GM23338 (cell line): Measurements from ENCODE around the gene IFNG-AS1. TPM values are rescaled to one million over a fixed set of nuclear protein-coding genes. Genes with fewer than 3 reads are reported as not detected.

Experiments
- ATAC-seq: fragments of 200-7000 bp; cut with Tn5 transposase; 3 replicates; pipeline ENCODE4 v1.9.1; 2020
- DNase-seq: peaks from one replicate; pipeline ENCODE4 v3.0.0-alpha.2; 2015; ENCODE audit warnings: low spot score
- H2AFZ ChIP-seq: fragments of 200-600 bp; sonication (generic); 2 replicates; pipeline ENCODE4 v1.8.0; 2016; ENCODE audit warnings: antibody characterized with exemption, mild to moderate bottlenecking, moderate library complexity
- H3F3A ChIP-seq: fragments of 200-600 bp; sonication (generic); replicated peaks from 2 replicates; pipeline ENCODE4 v1.8.0; 2017; ENCODE audit warnings: antibody characterized with exemption, mixed run types, low read depth
- H3K27ac ChIP-seq: fragments of 200-600 bp; sonication (generic); 2 replicates; pipeline ENCODE4 v1.6.1; 2016; ENCODE audit warnings: low read depth
- H3K27me3 ChIP-seq: fragments of 200-600 bp; sonication (generic); 2 replicates; pipeline ENCODE4 v1.8.0; 2016; ENCODE audit warnings: mild to moderate bottlenecking, mixed run types, moderate library complexity; ENCODE audit not compliant: insufficient read depth
- H3K36me3 ChIP-seq: fragments of 200-600 bp; sonication (generic); 2 replicates; pipeline ENCODE4 v1.8.0; 2016; ENCODE audit warnings: mild to moderate bottlenecking; ENCODE audit not compliant: insufficient read depth
- H3K4me1 ChIP-seq: fragments of 200-600 bp; sonication (generic); 2 replicates; pipeline ENCODE4 v1.8.0; 2016; ENCODE audit warnings: mild to moderate bottlenecking, moderate library complexity; ENCODE audit not compliant: insufficient read depth
- H3K4me2 ChIP-seq: fragments of 200-600 bp; sonication (generic); 2 replicates; pipeline ENCODE4 v1.7.1; 2017; ENCODE audit warnings: mixed run types
- H3K4me3 ChIP-seq: fragments of 200-600 bp; sonication (generic); 2 replicates; pipeline ENCODE4 v1.6.1; 2016; ENCODE audit warnings: mixed run types
- H3K79me2 ChIP-seq: fragments of 200-600 bp; sonication (generic); replicated peaks from 2 replicates; pipeline ENCODE4 v1.8.0; 2017; ENCODE audit warnings: mild to moderate bottlenecking; ENCODE audit not compliant: insufficient read depth
- H3K9me2 ChIP-seq: fragments of 200-600 bp; sonication (generic); 2 replicates; pipeline ENCODE4 v1.8.0; 2017; ENCODE audit not compliant: insufficient read depth
- H4K20me1 ChIP-seq: fragments of 200-600 bp; sonication (generic); replicated peaks from 2 replicates; pipeline ENCODE4 v1.8.0; 2017; ENCODE audit warnings: mild to moderate bottlenecking; ENCODE audit not compliant: insufficient read depth
- H3K27ac Mint-ChIP-seq: 2 replicates; pipeline ENCODE4 v1.8.0; 2020; ENCODE audit warnings: inconsistent platforms, mild to moderate bottlenecking, moderate library complexity, mixed read lengths
- H3K27me3 Mint-ChIP-seq: 3 replicates; pipeline ENCODE4 v1.8.0; 2022; ENCODE audit warnings: low read depth, mild to moderate bottlenecking, moderate library complexity, mixed read lengths, inconsistent platforms; ENCODE audit not compliant: insufficient read depth, poor library complexity
- H3K36me3 Mint-ChIP-seq: 3 replicates; pipeline ENCODE4 v1.8.0; 2021; ENCODE audit warnings: low read depth, mild to moderate bottlenecking, inconsistent platforms, moderate library complexity, mixed read lengths
- H3K4me1 Mint-ChIP-seq: 3 replicates; pipeline ENCODE4 v1.8.0; 2020; ENCODE audit warnings: mild to moderate bottlenecking, inconsistent platforms, mixed read lengths
- H3K4me3 Mint-ChIP-seq: 3 replicates; pipeline ENCODE4 v1.8.0; 2021; ENCODE audit warnings: moderate library complexity, mild to moderate bottlenecking, inconsistent platforms, mixed read lengths
- H3K9me3 Mint-ChIP-seq: 3 replicates; pipeline ENCODE4 v1.8.0; 2020; ENCODE audit warnings: moderate library complexity, mild to moderate bottlenecking, inconsistent platforms, mixed read lengths
- CREB1 ChIP-seq: fragments of 250-450 bp; sonication (Bioruptor Pico); IDR thresholded peaks from 2 replicates; pipeline ENCODE4 v1.5.0; 2020; ENCODE audit warnings: low read depth, mild to moderate bottlenecking, moderate library complexity
- EZH2 ChIP-seq: fragments of 200-600 bp; sonication (generic); IDR thresholded peaks from one replicate; pipeline ENCODE4 v1.8.0; 2017; ENCODE audit warnings: antibody characterized with exemption, mild to moderate bottlenecking, low read depth; ENCODE audit not compliant: unreplicated experiment
- JUNB ChIP-seq: IDR thresholded peaks from one replicate; pipeline ENCODE4 v1.6.1; 2016; ENCODE audit warnings: antibody characterized with exemption; ENCODE audit not compliant: unreplicated experiment
- STAT1 ChIP-seq: IDR thresholded peaks from one replicate; pipeline ENCODE4 v1.6.1; 2016; ENCODE audit warnings: antibody characterized with exemption; ENCODE audit not compliant: unreplicated experiment
- ZNF114 ChIP-seq: fragments of 250-450 bp; sonication (Bioruptor Pico); IDR thresholded peaks from 2 replicates; pipeline ENCODE4 v1.5.0; 2020; ENCODE audit warnings: mild to moderate bottlenecking, moderate library complexity
- ZNF331 ChIP-seq: fragments of 250-450 bp; sonication (Bioruptor Pico); IDR thresholded peaks from 2 replicates; pipeline ENCODE4 v1.5.0; 2020; ENCODE audit warnings: low read depth, mild to moderate bottlenecking, moderate library complexity
- ZNF462 ChIP-seq: fragments of 250-450 bp; sonication (Bioruptor Pico); IDR thresholded peaks from 2 replicates; pipeline ENCODE4 v1.5.0; 2020; ENCODE audit warnings: mild to moderate bottlenecking, moderate library complexity
- polyA plus RNA-seq: library from polyadenylated mRNA; unstranded; fragments of >200 nt; fragmentation: Nextera tagmentation; extraction: Ambion mirVana; gene quantifications from 2 replicates; pipeline ENCODE4 v1.2.1, GENCODE V29; 2016
- total RNA-seq: library from RNA; depleted of rRNA; stranded (reverse); fragments of >200 nt; shearing (Covaris generic); gene quantifications from 2 replicates; pipeline ENCODE4 v1.2.3, GENCODE V29; 2014
- TF ChIP-seq, protein P1 (sequence below): IDR thresholded peaks from 2 replicates; pipeline ENCODE4 v1.6.1; 2016; ENCODE audit warnings: antibody characterized with exemption
- TF ChIP-seq, protein P2 (sequence below): IDR thresholded peaks from one replicate; pipeline ENCODE4 v1.6.1; 2018; ENCODE audit warnings: antibody characterized with exemption; ENCODE audit not compliant: unreplicated experiment

The IFNG-AS1 gene
- total and polyA plus RNA-seq, 2 experiments from 2014 or later: not detected

- peaks cover 34% of the 10 kb centered on the region for H3K9me3 Mint-ChIP-seq
- Histone ChIP-seq H3K79me2 (no peaks in the 10 kb centered on the region), H3K27ac (no peak overlapping the region), H3K4me1 (no peaks in the 10 kb centered on the region), H3K4me3 (no peak overlapping the region), H3K27me3 (no peaks in the 10 kb centered on the region), H3K9me2 (0 out of 2 replicates have a peak, but pooled peaks cover 4% of the 10 kb centered on the region), H3K36me3 (peaks cover 4% of the 10 kb centered on the region; the same call in 1 of the 2 replicates), H2AFZ (no peak overlapping the region), H3K4me2 (no peak overlapping the region), H3F3A (no peaks in the 10 kb centered on the region), H4K20me1 (no peaks in the 10 kb centered on the region)
- TF ChIP-seq JUNB: no peak
- H3K36me3 Mint-ChIP-seq: peaks cover 8% of the 10 kb centered on the region
- ATAC-seq (no peak), DNase-seq (no peak)
- no peak overlapping the region for H3K27ac Mint-ChIP-seq
- H3K27me3 Mint-ChIP-seq: peaks cover 5% of the 10 kb centered on the region
- no peak overlapping the region for H3K4me3 Mint-ChIP-seq
- no peaks in the 10 kb centered on the region for H3K4me1 Mint-ChIP-seq
These were observed 74.8 kb downstream of the IFNG-AS1 start for GRCh38 chr12:68063900-68064590.

GRCh38 chr12:68065163-68065562 is 75.9 kb downstream of the IFNG-AS1 start:
- Histone ChIP-seq H3K9me2 (0 out of 2 replicates have a peak, but pooled peaks cover 4% of the 10 kb centered on the region), H3F3A (no peaks in the 10 kb centered on the region), H3K27ac (no peak overlapping the region), H3K79me2 (no peaks in the 10 kb centered on the region), H3K4me3 (no peak overlapping the region), H3K27me3 (no peaks in the 10 kb centered on the region), H3K4me1 (no peaks in the 10 kb centered on the region), H4K20me1 (no peaks in the 10 kb centered on the region), H2AFZ (no peak overlapping the region), H3K36me3 (no peaks in the 10 kb centered on the region), H3K4me2 (no peak overlapping the region)
- H3K4me1 Mint-ChIP-seq: no peaks in the 10 kb centered on the region
- no peak for ATAC-seq
- H3K9me3 Mint-ChIP-seq: peaks cover 24% of the 10 kb centered on the region
- no peak overlapping the region for H3K27ac Mint-ChIP-seq
- H3K4me3 Mint-ChIP-seq: no peak overlapping the region
- H3K27me3 Mint-ChIP-seq: peaks cover 5% of the 10 kb centered on the region
- peaks cover 8% of the 10 kb centered on the region for H3K36me3 Mint-ChIP-seq
- DNase-seq: no peak
- no peak for TF ChIP-seq CREB1
- no peak for TF ChIP-seq ZNF114 (CRISPR knock-in tag)
- TF ChIP-seq EZH2: no peak
- TF ChIP-seq ZNF331: no peak
- TF ChIP-seq, protein P1, sequence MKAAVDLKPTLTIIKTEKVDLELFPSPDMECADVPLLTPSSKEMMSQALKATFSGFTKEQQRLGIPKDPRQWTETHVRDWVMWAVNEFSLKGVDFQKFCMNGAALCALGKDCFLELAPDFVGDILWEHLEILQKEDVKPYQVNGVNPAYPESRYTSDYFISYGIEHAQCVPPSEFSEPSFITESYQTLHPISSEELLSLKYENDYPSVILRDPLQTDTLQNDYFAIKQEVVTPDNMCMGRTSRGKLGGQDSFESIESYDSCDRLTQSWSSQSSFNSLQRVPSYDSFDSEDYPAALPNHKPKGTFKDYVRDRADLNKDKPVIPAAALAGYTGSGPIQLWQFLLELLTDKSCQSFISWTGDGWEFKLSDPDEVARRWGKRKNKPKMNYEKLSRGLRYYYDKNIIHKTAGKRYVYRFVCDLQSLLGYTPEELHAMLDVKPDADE: no peak
- no peak for TF ChIP-seq STAT1
- TF ChIP-seq ZNF462 (CRISPR knock-in tag): no peak
- TF ChIP-seq, protein P2, sequence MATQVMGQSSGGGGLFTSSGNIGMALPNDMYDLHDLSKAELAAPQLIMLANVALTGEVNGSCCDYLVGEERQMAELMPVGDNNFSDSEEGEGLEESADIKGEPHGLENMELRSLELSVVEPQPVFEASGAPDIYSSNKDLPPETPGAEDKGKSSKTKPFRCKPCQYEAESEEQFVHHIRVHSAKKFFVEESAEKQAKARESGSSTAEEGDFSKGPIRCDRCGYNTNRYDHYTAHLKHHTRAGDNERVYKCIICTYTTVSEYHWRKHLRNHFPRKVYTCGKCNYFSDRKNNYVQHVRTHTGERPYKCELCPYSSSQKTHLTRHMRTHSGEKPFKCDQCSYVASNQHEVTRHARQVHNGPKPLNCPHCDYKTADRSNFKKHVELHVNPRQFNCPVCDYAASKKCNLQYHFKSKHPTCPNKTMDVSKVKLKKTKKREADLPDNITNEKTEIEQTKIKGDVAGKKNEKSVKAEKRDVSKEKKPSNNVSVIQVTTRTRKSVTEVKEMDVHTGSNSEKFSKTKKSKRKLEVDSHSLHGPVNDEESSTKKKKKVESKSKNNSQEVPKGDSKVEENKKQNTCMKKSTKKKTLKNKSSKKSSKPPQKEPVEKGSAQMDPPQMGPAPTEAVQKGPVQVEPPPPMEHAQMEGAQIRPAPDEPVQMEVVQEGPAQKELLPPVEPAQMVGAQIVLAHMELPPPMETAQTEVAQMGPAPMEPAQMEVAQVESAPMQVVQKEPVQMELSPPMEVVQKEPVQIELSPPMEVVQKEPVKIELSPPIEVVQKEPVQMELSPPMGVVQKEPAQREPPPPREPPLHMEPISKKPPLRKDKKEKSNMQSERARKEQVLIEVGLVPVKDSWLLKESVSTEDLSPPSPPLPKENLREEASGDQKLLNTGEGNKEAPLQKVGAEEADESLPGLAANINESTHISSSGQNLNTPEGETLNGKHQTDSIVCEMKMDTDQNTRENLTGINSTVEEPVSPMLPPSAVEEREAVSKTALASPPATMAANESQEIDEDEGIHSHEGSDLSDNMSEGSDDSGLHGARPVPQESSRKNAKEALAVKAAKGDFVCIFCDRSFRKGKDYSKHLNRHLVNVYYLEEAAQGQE: no peak
